Fibroblast of lung (primary cell): Measurements from ENCODE around the gene ANXA9. TPM values are rescaled to one million over a fixed set of nuclear protein-coding genes. Genes with fewer than 3 reads are reported as not detected.

ENCODE experiments used
- DNase-seq, 2 donors: peaks; one replicate each; pipeline versions ENCODE4 v3.0.0 to v3.0.0-alpha.2; 2010; ENCODE audit warnings: low read depth in 2 of 2
- H2AFZ ChIP-seq: 2 replicates; pipeline ENCODE4 v1.5.1; 2012; ENCODE audit warnings: low read length, control low read depth, inconsistent platforms
- H3K27ac ChIP-seq: 2 replicates; pipeline ENCODE4 v1.5.1; 2011; ENCODE audit warnings: low read length, control low read depth; ENCODE audit not compliant: insufficient read depth
- H3K27me3 ChIP-seq: 2 replicates; pipeline ENCODE4 v1.5.1; 2011; ENCODE audit warnings: mild to moderate bottlenecking, low read length; ENCODE audit not compliant: control insufficient read depth, insufficient read depth
- H3K36me3 ChIP-seq: 2 replicates; pipeline ENCODE4 v1.5.1; 2011; ENCODE audit warnings: low read length; ENCODE audit not compliant: control insufficient read depth, insufficient read depth
- H3K4me1 ChIP-seq: 2 replicates; pipeline ENCODE4 v1.5.1; 2011; ENCODE audit warnings: low read length; ENCODE audit not compliant: control insufficient read depth, insufficient read depth; ENCODE audit errors: extremely low read depth
- H3K4me2 ChIP-seq: 2 replicates; pipeline ENCODE4 v1.5.1; 2011; ENCODE audit warnings: low read length, control low read depth; ENCODE audit not compliant: insufficient read depth; ENCODE audit errors: extremely low read depth
- H3K4me3 ChIP-seq, 4 experiments: fragments of 200-600 bp in 1 of 4; sonication (generic) in 1 of 4; replicated peaks in 1 of 4; 2 replicates each; pipeline ENCODE4 v1.5.1; 2011 to 2016; ENCODE audit warnings: low read length in 4 of 4, low read depth in 3 of 4, mild to moderate bottlenecking in 3 of 4, control low read depth in 2 of 4, inconsistent platforms in 1 of 4, mixed read lengths in 1 of 4; ENCODE audit not compliant: insufficient read depth in 1 of 4; ENCODE audit errors: control extremely low read depth in 1 of 4
- H3K79me2 ChIP-seq: 2 replicates; pipeline ENCODE4 v1.5.1; 2012; ENCODE audit warnings: mild to moderate bottlenecking, low read length, inconsistent platforms; ENCODE audit not compliant: control insufficient read depth, insufficient read depth
- H3K9ac ChIP-seq: 2 replicates; pipeline ENCODE4 v1.5.1; 2011; ENCODE audit warnings: mild to moderate bottlenecking, low read length, control low read depth; ENCODE audit not compliant: insufficient read depth
- H3K9me3 ChIP-seq: 2 replicates; pipeline ENCODE4 v1.5.1; 2012; ENCODE audit warnings: low read depth, low read length; ENCODE audit not compliant: control insufficient read depth, insufficient read depth
- H4K20me1 ChIP-seq: 2 replicates; pipeline ENCODE4 v1.5.1; 2011; ENCODE audit warnings: low read length; ENCODE audit not compliant: control insufficient read depth, insufficient read depth; ENCODE audit errors: extremely low read depth
- EZH2 ChIP-seq: IDR thresholded peaks from 2 replicates; pipeline ENCODE4 v1.5.1; 2012; ENCODE audit warnings: low read length, control low read depth, mild to moderate bottlenecking; ENCODE audit errors: missing control alignments
- polyA plus RNA-seq, 2 donors: library from polyadenylated mRNA; depleted of rRNA in 1 of 2; stranded (reverse) in 1 of 2; unstranded in 1 of 2; fragments of >200 nt; gene quantifications; 2 replicates each; pipeline ENCODE4 v1.2.1, GENCODE V29; 2011 to 2012; ENCODE audit warnings: missing spikeins in 1 of 2
- total RNA-seq: library from RNA; depleted of rRNA; stranded (reverse); fragments of >200 nt; gene quantifications from 2 replicates; pipeline ENCODE4 v1.2.1, GENCODE V29; 2014
- TF ChIP-seq, protein P1 (sequence below), 2 donors: IDR thresholded peaks in 1 of 2; conservative IDR thresholded peaks in 1 of 2; 1 replicate in 1 of 2; 2 replicates in 1 of 2; pipeline ENCODE4 v1.5.1; 2011 to 2012; ENCODE audit warnings: low read length in 2 of 2, control low read depth in 1 of 2, inconsistent platforms in 1 of 2, low read depth in 1 of 2, mild to moderate bottlenecking in 1 of 2

The ANXA9 gene
- total and polyA plus RNA-seq, 2 donors (not counting 1 experiment from before 2014, with no cell fraction given) = 0.07 to 0.33 TPM

DNA sequence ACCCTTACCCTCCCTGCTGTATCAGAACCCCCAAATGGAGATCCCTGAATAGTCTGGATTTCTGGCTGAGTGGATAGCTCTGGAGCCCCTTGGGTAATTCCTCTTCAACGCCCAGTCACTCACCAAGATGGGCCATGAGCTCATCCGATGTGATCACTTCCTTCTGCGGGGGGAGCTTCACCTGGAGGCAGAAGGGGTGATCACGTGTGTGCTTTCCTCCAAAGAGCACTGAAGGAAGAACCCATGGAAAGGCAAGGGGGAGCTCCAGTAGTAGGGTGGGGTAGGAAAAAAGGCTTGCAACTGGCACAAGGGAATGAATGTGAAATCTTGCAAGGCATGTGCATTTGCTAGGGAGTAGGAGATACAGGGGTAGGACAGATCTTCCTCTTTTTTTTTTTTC, 19.5 kb downstream of the ANXA9 start:
- TF ChIP-seq, protein P1, sequence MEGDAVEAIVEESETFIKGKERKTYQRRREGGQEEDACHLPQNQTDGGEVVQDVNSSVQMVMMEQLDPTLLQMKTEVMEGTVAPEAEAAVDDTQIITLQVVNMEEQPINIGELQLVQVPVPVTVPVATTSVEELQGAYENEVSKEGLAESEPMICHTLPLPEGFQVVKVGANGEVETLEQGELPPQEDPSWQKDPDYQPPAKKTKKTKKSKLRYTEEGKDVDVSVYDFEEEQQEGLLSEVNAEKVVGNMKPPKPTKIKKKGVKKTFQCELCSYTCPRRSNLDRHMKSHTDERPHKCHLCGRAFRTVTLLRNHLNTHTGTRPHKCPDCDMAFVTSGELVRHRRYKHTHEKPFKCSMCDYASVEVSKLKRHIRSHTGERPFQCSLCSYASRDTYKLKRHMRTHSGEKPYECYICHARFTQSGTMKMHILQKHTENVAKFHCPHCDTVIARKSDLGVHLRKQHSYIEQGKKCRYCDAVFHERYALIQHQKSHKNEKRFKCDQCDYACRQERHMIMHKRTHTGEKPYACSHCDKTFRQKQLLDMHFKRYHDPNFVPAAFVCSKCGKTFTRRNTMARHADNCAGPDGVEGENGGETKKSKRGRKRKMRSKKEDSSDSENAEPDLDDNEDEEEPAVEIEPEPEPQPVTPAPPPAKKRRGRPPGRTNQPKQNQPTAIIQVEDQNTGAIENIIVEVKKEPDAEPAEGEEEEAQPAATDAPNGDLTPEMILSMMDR (conservative IDR thresholded peaks at IDR 0.05 in 1 of 2, IDR thresholded peaks at IDR 0.05 in 1 of 2; ENCODE audit: low read depth in 1 of 2, low read length in 2 of 2) = no peak
- no peak for TF ChIP-seq EZH2

GRCh38 chr1:151002051-151002450, 20.0 kb downstream of the ANXA9 start:
- Histone ChIP-seq H2AFZ (no peak overlapping the region), H3K4me1 (peaks cover 5% of the 10 kb centered on the region), H3K36me3 (peaks cover 3% of the 10 kb centered on the region), H3K4me3 (no peak overlapping the region), H3K9ac (no peak overlapping the region), H4K20me1 (no peaks in the 10 kb centered on the region), H3K27me3 (no peaks in the 10 kb centered on the region), H3K4me2 (no peak overlapping the region), H3K79me2 (peaks cover 3% of the 10 kb centered on the region), H3K27ac (no peak overlapping the region), H3K9me3 (no peaks in the 10 kb centered on the region)
- DNase-seq = no peak
- TF ChIP-seq, protein P1 (conservative IDR thresholded peaks at IDR 0.05 in 1 of 2, IDR thresholded peaks at IDR 0.05 in 1 of 2; ENCODE audit: low read depth in 1 of 2, low read length in 2 of 2) = no peak
- TF ChIP-seq EZH2 = no peak

More for the DNA sequence above, 19.5 kb downstream of the ANXA9 start:
- no peaks in the 10 kb centered on the region for H4K20me1 ChIP-seq
- no peak overlapping the region for H3K9ac ChIP-seq
- H3K4me2 ChIP-seq = no peak overlapping the region
- H3K4me1 ChIP-seq = peaks cover 2% of the 10 kb centered on the region
- no peaks in the 10 kb centered on the region for H3K9me3 ChIP-seq
- no peaks in the 10 kb centered on the region for H3K27me3 ChIP-seq
- peaks cover 5% of the 10 kb centered on the region for H3K36me3 ChIP-seq
- H2AFZ ChIP-seq = no peak overlapping the region
- no peak overlapping the region for H3K4me3 ChIP-seq
- H3K27ac ChIP-seq = no peak overlapping the region
- no peak for DNase-seq
- H3K79me2 ChIP-seq = peaks cover 3% of the 10 kb centered on the region

- Histone ChIP-seq H3K27me3 (no peaks in the 10 kb centered on the region), H3K36me3 (peaks cover 3% of the 10 kb centered on the region), H3K4me1 (peaks cover 10% of the 10 kb centered on the region), H3K9me3 (no peaks in the 10 kb centered on the region), H4K20me1 (no peaks in the 10 kb centered on the region), H2AFZ (no peak overlapping the region), H3K9ac (no peak overlapping the region), H3K27ac (no peak overlapping the region), H3K79me2 (peaks cover 3% of the 10 kb centered on the region), H3K4me3 (no peak overlapping the region), H3K4me2 (no peak overlapping the region)
- no peak for DNase-seq
- no peak for TF ChIP-seq EZH2
- TF ChIP-seq, protein P1 (conservative IDR thresholded peaks at IDR 0.05 in 1 of 2, IDR thresholded peaks at IDR 0.05 in 1 of 2; ENCODE audit: low read depth in 1 of 2, low read length in 2 of 2) = no peak
These were observed 20.5 kb downstream of the ANXA9 start for GRCh38 chr1:151002611-151003010.
